ENCODE results near the gene NINJ2.
"Not testable (repeated sequence)": the region's sequence is repeated elsewhere in the genome, so short reads cannot be mapped to it uniquely, and the experiment has no call there.

Gene NINJ2

DNA sequence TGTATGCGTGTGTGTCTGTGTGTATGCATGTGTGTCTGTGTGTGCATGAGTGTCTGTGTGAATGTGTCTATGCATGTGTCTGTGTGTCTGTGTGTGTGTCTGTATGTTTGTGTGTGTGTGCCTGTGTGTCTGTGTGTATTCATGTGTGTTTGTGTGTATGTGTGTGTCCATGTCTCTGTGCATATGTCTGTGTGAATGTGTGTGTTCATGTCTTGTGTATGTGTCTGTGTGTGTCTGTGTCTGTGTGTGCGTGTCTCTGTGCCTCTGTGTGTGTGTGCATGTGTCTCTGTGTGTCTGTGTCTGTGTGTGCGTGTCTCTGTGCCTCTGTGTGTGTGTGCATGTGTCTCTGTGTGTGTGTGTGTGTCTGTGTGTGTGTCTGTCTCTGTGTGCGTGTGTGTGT lies 82.4 kb downstream of the NINJ2 start:
- Histone ChIP-seq H3K27me3 (ENCODE audit: low read depth, low read length) (no peaks in the 10 kb centered on the region), H3K4me3 (ENCODE audit: low read length) (no peak overlapping the region), H3K9me3 (ENCODE audit: insufficient read depth, low read length) (no peaks in the 10 kb centered on the region), H3K4me2 (ENCODE audit: low read length) (no peak overlapping the region), H3K27ac (ENCODE audit: low read length) (no peak overlapping the region), H4K20me1 (ENCODE audit: insufficient read depth, low read length) (no peaks in the 10 kb centered on the region), H3K36me3 (replicated peaks; ENCODE audit: low read depth, low read length) (no peaks in the 10 kb centered on the region), H3K79me2 (ENCODE audit: low read length) (no peaks in the 10 kb centered on the region), H2AFZ (ENCODE audit: low read depth, low read length) (no peak overlapping the region), H3K9ac (ENCODE audit: low read length) (no peak overlapping the region), H3K4me1 (ENCODE audit: low read length) (peaks cover 26% of the 10 kb centered on the region)
- no peak for TF ChIP-seq EZH2phosphoT487 (IDR thresholded peaks at IDR 0.05; ENCODE audit: low read depth)
- TF ChIP-seq, protein P1, sequence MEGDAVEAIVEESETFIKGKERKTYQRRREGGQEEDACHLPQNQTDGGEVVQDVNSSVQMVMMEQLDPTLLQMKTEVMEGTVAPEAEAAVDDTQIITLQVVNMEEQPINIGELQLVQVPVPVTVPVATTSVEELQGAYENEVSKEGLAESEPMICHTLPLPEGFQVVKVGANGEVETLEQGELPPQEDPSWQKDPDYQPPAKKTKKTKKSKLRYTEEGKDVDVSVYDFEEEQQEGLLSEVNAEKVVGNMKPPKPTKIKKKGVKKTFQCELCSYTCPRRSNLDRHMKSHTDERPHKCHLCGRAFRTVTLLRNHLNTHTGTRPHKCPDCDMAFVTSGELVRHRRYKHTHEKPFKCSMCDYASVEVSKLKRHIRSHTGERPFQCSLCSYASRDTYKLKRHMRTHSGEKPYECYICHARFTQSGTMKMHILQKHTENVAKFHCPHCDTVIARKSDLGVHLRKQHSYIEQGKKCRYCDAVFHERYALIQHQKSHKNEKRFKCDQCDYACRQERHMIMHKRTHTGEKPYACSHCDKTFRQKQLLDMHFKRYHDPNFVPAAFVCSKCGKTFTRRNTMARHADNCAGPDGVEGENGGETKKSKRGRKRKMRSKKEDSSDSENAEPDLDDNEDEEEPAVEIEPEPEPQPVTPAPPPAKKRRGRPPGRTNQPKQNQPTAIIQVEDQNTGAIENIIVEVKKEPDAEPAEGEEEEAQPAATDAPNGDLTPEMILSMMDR (IDR thresholded peaks at IDR 0.05; ENCODE audit: low read depth, low read length), result no peak

DNA sequence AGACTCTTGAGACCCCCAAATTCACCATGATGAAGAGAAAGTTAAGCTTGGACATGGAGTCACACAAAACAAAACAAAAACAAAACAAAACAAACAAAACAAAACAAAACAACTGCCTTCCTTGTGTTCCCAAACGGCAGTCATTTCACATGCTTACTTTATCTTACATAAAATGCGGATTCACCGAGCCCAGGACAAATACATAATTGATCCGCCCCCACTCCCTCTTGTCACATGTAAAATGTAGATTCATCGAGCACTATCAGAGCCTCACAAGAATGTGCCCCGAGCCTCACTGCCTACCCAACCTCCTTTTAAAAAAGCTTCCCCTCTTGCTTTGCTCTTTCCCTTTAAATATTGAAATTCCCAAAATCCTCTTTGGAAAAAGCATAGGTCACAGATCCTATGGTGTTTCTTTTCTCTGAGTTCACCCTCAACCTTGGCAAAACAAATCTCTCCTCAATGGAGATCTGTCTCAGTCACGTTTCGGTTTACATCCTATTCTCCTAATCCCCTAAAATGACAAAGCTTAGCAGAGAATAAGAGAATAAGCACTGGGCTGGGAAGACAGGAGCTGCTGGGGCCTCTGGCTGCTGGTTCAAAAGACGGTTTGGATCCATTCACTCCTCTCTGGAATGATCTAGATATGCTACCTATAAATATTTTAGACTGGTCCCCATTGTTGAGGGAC lies 83.7 kb downstream of the NINJ2 start:
- H3K79me2 ChIP-seq (ENCODE audit: low read length), result no peaks in the 10 kb centered on the region
- H3K27me3 ChIP-seq (ENCODE audit: low read depth, low read length), result no peaks in the 10 kb centered on the region
- no peak overlapping the region for H2AFZ ChIP-seq (ENCODE audit: low read depth, low read length)
- H3K27ac ChIP-seq (ENCODE audit: low read length), result no peak overlapping the region
- TF ChIP-seq, protein P1 (IDR thresholded peaks at IDR 0.05; ENCODE audit: low read depth, low read length), result no peak
- TF ChIP-seq EZH2phosphoT487 (IDR thresholded peaks at IDR 0.05; ENCODE audit: low read depth), result no peak
- H3K4me3 ChIP-seq (ENCODE audit: low read length), result no peak overlapping the region
- H4K20me1 ChIP-seq (ENCODE audit: insufficient read depth, low read length), result no peaks in the 10 kb centered on the region
- peaks cover 24% of the 10 kb centered on the region for H3K4me1 ChIP-seq (ENCODE audit: low read length)
- H3K9ac ChIP-seq (ENCODE audit: low read length), result no peak overlapping the region
- H3K9me3 ChIP-seq (ENCODE audit: insufficient read depth, low read length), result no peaks in the 10 kb centered on the region
- no peak overlapping the region for H3K4me2 ChIP-seq (ENCODE audit: low read length)
- no peaks in the 10 kb centered on the region for H3K36me3 ChIP-seq (replicated peaks; ENCODE audit: low read depth, low read length)

DNA sequence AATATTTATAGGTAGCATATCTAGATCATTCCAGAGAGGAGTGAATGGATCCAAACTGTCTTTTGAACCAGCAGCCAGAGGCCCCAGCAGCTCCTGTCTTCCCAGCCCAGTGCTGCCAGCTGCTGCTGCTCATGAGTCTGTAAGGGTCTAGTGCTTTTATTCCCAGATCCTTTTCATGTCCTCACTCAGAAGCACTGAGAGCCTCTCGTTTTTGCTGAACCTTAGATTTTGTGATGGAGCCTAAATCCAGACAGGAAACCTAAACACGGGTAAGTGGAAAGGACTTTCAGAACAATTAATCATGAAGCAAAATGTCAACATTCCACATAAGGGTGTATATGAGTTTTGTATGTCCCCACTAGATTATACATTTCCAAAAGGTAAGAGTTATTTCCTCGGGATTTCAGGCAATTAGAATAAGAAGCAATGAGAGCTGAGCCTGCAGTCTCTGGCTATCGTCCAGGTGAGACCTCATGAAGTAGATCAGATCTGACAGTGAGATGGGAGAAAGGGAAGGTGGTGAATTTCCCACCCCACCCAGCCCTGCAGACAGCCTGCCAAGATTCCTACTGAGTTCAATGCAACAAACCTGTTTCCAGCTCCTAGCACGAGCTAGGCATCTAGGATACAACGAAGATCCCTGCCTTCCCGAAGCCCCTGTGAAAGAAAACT lies 84.4 kb downstream of the NINJ2 start:
- TF ChIP-seq EZH2phosphoT487 (IDR thresholded peaks at IDR 0.05; ENCODE audit: low read depth), result no peak
- TF ChIP-seq, protein P1 (IDR thresholded peaks at IDR 0.05; ENCODE audit: low read depth, low read length), result no peak
- no peaks in the 10 kb centered on the region for H3K9me3 ChIP-seq (ENCODE audit: insufficient read depth, low read length)
- no peaks in the 10 kb centered on the region for H4K20me1 ChIP-seq (ENCODE audit: insufficient read depth, low read length)
- H3K27me3 ChIP-seq (ENCODE audit: low read depth, low read length), result no peaks in the 10 kb centered on the region
- H3K27ac ChIP-seq (ENCODE audit: low read length), result no peak overlapping the region
- H2AFZ ChIP-seq (ENCODE audit: low read depth, low read length), result no peak overlapping the region
- no peaks in the 10 kb centered on the region for H3K36me3 ChIP-seq (replicated peaks; ENCODE audit: low read depth, low read length)
- H3K4me3 ChIP-seq (ENCODE audit: low read length), result no peak overlapping the region
- peaks cover 24% of the 10 kb centered on the region for H3K4me1 ChIP-seq (ENCODE audit: low read length)
- no peak overlapping the region for H3K9ac ChIP-seq (ENCODE audit: low read length)
- no peak overlapping the region for H3K4me2 ChIP-seq (ENCODE audit: low read length)
- H3K79me2 ChIP-seq (ENCODE audit: low read length), result no peaks in the 10 kb centered on the region

DNA sequence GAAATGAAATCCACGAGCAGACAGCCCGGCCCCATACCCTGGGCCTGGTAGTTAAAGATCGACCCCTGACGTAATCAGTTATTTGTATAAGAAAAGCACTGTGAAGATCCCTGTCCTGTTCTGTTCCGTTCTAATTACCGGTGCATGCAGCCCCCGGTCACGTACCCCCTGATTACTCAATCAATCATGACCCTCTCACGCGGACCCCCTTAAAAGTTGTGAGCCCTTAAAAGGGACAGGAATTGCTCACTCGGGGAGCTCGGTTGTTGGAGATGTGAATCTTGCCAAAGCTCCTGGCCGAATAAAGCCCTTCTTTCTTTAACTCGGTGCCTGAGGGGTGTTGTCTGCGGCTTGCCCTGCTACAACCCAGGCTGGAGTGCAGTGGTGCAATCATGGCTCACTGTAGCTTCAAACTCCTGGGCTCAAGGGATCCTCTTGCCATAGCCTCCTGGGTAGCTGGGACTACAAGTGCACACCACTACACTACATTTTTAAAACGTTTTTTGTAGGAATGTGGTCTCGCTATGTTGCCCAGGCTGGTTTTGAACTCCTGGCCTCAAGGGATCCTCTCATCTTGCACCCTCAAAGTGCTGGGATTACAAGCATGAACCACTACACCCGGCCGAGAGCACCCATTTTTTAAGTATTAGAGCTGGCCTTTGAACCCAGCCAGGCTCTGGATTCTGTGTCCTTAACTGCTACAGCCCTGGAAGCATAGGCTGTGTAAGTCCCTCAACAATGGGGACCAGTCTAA lies 85.1 kb downstream of the NINJ2 start:
- 0 out of 2 replicates have a peak overlapping the region, but pooled peaks have one; percentile 25 for H2AFZ ChIP-seq (ENCODE audit: low read depth, low read length)
- peak overlapping the region; percentile 26 for H3K4me2 ChIP-seq (ENCODE audit: low read length)
- H3K9ac ChIP-seq (ENCODE audit: low read length); H3K79me2 ChIP-seq (ENCODE audit: low read length); H3K9me3 ChIP-seq (ENCODE audit: insufficient read depth, low read length); H3K4me3 ChIP-seq (ENCODE audit: low read length); H4K20me1 ChIP-seq (ENCODE audit: insufficient read depth, low read length); H3K27ac ChIP-seq (ENCODE audit: low read length); H3K27me3 ChIP-seq (ENCODE audit: low read depth, low read length); H3K36me3 ChIP-seq (replicated peaks; ENCODE audit: low read depth, low read length): not testable (repeated sequence)
- H3K4me1 ChIP-seq (ENCODE audit: low read length), result peaks cover 24% of the 10 kb centered on the region

All from OCI-LY3 (cell line).